ENCODE measurements around the gene APOC4. TPM values are rescaled to one million over a fixed set of nuclear protein-coding genes. Genes with fewer than 3 reads are reported as not detected.

The APOC4 gene
- total and polyA plus RNA-seq, 2 experiments from 2014 or later = not detected

- Mint-ChIP-seq H3K27me3 (ENCODE audit: insufficient read depth, low read depth, poor library complexity) (peaks cover 20% of the 10 kb centered on the region), H3K36me3 (ENCODE audit: low read depth) (peaks cover 33% of the 10 kb centered on the region), H3K4me1 (no peaks in the 10 kb centered on the region), H3K9me3 (no peaks in the 10 kb centered on the region), H3K27ac (no peak overlapping the region), H3K4me3 (no peak overlapping the region)
- no peaks in the 10 kb centered on the region; the same call in 1 of the 2 replicates for H3K36me3 ChIP-seq (ENCODE audit: insufficient read depth)
- H3F3A ChIP-seq (replicated peaks; ENCODE audit: low read depth) = no peaks in the 10 kb centered on the region
- H3K27ac ChIP-seq (ENCODE audit: low read depth) = no peak overlapping the region
- TF ChIP-seq POLR2AphosphoS5 (IDR thresholded peaks at IDR 0.05; ENCODE audit: low read depth) = no peak
- no peak for TF ChIP-seq JUNB (IDR thresholded peaks at IDR 0.05; ENCODE audit: unreplicated experiment)
- no peak for TF ChIP-seq CTCF (conservative IDR thresholded peaks at IDR 0.05; ENCODE audit: low read depth in 2 of 2)
- no peak for TF ChIP-seq NANOG (IDR thresholded peaks at IDR 0.05; ENCODE audit: borderline replicate concordance)
- no peak for TF ChIP-seq ZNF331 (CRISPR knock-in tag; IDR thresholded peaks at IDR 0.05; ENCODE audit: low read depth)
- no peak for TF ChIP-seq ZNF462 (CRISPR knock-in tag; IDR thresholded peaks at IDR 0.05)
- no peaks in the 10 kb centered on the region for H3K79me2 ChIP-seq (replicated peaks; ENCODE audit: insufficient read depth)
- H2AFZ ChIP-seq = no peak overlapping the region
- H3K4me2 ChIP-seq = no peak overlapping the region
- no peak overlapping the region for H3K4me3 ChIP-seq
- H3K27me3 ChIP-seq (ENCODE audit: insufficient read depth) = no peaks in the 10 kb centered on the region
- H4K20me1 ChIP-seq (replicated peaks; ENCODE audit: insufficient read depth) = no peaks in the 10 kb centered on the region
- H3K9me2 ChIP-seq (ENCODE audit: insufficient read depth) = no peaks in the 10 kb centered on the region
- DNase-seq (ENCODE audit: low spot score) (no peak), ATAC-seq (no peak)
- H3K4me1 ChIP-seq (ENCODE audit: insufficient read depth) = no peaks in the 10 kb centered on the region
These were observed 42.0 kb downstream of the APOC4 start for GRCh38 chr19:44984005-44984404.

All from GM23338 (cell line).